Ascending aorta (tissue), 2 donors: ENCODE results near the gene WIPF3. TPM values are rescaled to one million over a fixed set of nuclear protein-coding genes. Genes with fewer than 3 reads are reported as not detected.

Experiments used
- DNase-seq, 2 donors: peaks; one replicate each; pipeline ENCODE4 v3.0.0-alpha.2; 2019; ENCODE audit warnings: low spot score in 2 of 2
- H3K27ac ChIP-seq, 2 donors: fragments of 200-600 bp; sonication (generic); one replicate each; pipeline ENCODE4 v1.5.1; 2016 to 2017; ENCODE audit warnings: mild to moderate bottlenecking in 1 of 2
- H3K27me3 ChIP-seq: fragments of 200-600 bp; sonication (generic); one replicate; pipeline ENCODE4 v1.5.1; 2017
- H3K36me3 ChIP-seq, 2 donors: fragments of 200-600 bp; sonication (generic); one replicate each; pipeline ENCODE4 v1.5.1; 2016
- H3K4me1 ChIP-seq, 2 donors: fragments of 200-600 bp; sonication (generic); one replicate each; pipeline ENCODE4 v1.5.1; 2016 to 2017; ENCODE audit warnings: mild to moderate bottlenecking in 1 of 2
- H3K4me3 ChIP-seq, 2 donors: fragments of 200-600 bp; sonication (generic); one replicate each; pipeline ENCODE4 v1.5.1; 2016 to 2017; ENCODE audit warnings: mild to moderate bottlenecking in 1 of 2
- H3K9me3 ChIP-seq, 2 donors: fragments of 200-600 bp; sonication (generic); one replicate each; pipeline ENCODE4 v1.5.1; 2016
- intact Hi-C: fragments of 100-400 bp; cut with DNase I; formaldehyde crosslinking; loops from one replicate; pipeline ENCODE4 v1.15.1; 2023
- total RNA-seq: library from RNA; depleted of rRNA; stranded (reverse); fragments of >200 nt; gene quantifications from one replicate; pipeline ENCODE4 v1.1.0, GENCODE V29; 2016
- TF ChIP-seq, protein P1 (sequence below), 3 experiments: fragments of 200-600 bp in 2 of 3; fragments of 450-650 bp in 1 of 3; sonication (generic) in 2 of 3; IDR thresholded peaks; one replicate each; pipeline ENCODE4 v1.5.1; 2016 to 2019; ENCODE audit warnings: antibody characterized with exemption in 3 of 3, mild to moderate bottlenecking in 1 of 3, moderate library complexity in 1 of 3

WIPF3 gene
- total RNA-seq, 1 donor from 2014 or later = 4.6 TPM

- Histone ChIP-seq H3K9me3 (no peaks in the 10 kb centered on the region), H3K36me3 (peaks cover 10 to 12% of the 10 kb centered on the region in 2 donors), H3K4me1 (peaks cover 0 to 8% of the 10 kb centered on the region in 2 donors), H3K27me3 (no peaks in the 10 kb centered on the region), H3K4me3 (no peak overlapping the region), H3K27ac (peak overlapping the region in 1 of 2 donors; percentile 16)
- TF ChIP-seq, protein P1, sequence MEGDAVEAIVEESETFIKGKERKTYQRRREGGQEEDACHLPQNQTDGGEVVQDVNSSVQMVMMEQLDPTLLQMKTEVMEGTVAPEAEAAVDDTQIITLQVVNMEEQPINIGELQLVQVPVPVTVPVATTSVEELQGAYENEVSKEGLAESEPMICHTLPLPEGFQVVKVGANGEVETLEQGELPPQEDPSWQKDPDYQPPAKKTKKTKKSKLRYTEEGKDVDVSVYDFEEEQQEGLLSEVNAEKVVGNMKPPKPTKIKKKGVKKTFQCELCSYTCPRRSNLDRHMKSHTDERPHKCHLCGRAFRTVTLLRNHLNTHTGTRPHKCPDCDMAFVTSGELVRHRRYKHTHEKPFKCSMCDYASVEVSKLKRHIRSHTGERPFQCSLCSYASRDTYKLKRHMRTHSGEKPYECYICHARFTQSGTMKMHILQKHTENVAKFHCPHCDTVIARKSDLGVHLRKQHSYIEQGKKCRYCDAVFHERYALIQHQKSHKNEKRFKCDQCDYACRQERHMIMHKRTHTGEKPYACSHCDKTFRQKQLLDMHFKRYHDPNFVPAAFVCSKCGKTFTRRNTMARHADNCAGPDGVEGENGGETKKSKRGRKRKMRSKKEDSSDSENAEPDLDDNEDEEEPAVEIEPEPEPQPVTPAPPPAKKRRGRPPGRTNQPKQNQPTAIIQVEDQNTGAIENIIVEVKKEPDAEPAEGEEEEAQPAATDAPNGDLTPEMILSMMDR (IDR thresholded peaks at IDR 0.05) = no peak
- intact Hi-C loops = no loop called here
- DNase-seq = no peak
Measured at GRCh38 chr7:29915481-29916215, 109.3 kb downstream of the WIPF3 start.

DNA sequence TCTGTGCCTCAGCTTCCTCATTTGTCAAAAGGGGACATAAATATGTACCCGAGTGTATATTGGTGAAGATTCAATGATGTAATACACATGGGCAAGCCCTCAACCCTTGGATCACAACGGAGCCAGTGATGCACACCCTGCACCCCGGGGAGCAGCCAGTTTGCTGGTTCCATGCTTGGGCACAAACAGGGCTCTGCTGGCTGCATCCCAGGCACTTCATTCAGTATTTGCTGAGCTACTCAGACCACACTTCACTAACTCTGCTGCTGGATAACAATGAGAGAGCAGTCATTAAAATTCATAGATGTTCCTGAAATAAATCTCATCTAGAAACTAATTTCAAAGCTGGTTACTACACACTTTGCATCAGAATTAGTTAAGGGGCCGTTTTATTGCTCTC is 111.3 kb downstream of the WIPF3 start:
- intact Hi-C loops = no loop called here
- Histone ChIP-seq H3K9me3 (no peaks in the 10 kb centered on the region), H3K4me1 (peaks cover 0 to 8% of the 10 kb centered on the region in 2 donors), H3K36me3 (peaks cover 18 to 20% of the 10 kb centered on the region in 2 donors), H3K27me3 (no peaks in the 10 kb centered on the region), H3K27ac (no peak overlapping the region), H3K4me3 (no peak overlapping the region)
- TF ChIP-seq, protein P1 (IDR thresholded peaks at IDR 0.05) = no peak
- no peak for DNase-seq

- TF ChIP-seq, protein P1 (IDR thresholded peaks at IDR 0.05) = no peak
- intact Hi-C loops = no loop called here
- H3K4me3 ChIP-seq = no peak overlapping the region
- peaks cover 0 to 8% of the 10 kb centered on the region in 2 donors for H3K4me1 ChIP-seq
- peaks cover 24 to 29% of the 10 kb centered on the region in 2 donors for H3K36me3 ChIP-seq
- no peak overlapping the region for H3K27ac ChIP-seq
- no peaks in the 10 kb centered on the region for H3K27me3 ChIP-seq
- no peaks in the 10 kb centered on the region for H3K9me3 ChIP-seq
- DNase-seq = no peak
Measured at GRCh38 chr7:29918850-29919249, 112.5 kb downstream of the WIPF3 start.

DNA sequence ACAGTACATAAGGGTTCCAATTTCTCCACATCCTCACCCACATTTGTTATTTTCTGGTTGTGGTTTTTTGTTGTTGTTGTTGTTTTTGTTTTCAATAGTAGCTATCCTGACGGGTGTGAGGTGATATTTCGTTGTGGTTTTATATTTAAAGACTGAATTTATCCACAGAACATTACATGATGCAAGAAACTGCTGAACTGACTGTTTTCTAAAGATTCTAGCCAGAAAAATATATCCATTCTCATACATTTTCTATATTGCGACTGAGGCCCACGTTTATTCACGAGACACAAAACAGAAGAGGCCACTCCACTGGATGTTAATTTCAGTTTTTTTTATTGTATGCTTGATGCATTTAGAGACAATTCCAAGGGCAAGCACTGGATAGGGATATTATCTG is 113.5 kb downstream of the WIPF3 start:
- no peak overlapping the region for H3K4me3 ChIP-seq
- intact Hi-C loops = loop anchor here (2.0 to 5.0 kb wide), 2 partner anchors 171 to 282 kb away; no protein-coding TSS in a partner anchor
- no peak overlapping the region for H3K27ac ChIP-seq
- TF ChIP-seq, protein P1 (IDR thresholded peaks at IDR 0.05) = no peak
- peaks cover 29 to 33% of the 10 kb centered on the region in 2 donors for H3K36me3 ChIP-seq
- H3K27me3 ChIP-seq = no peaks in the 10 kb centered on the region
- no peaks in the 10 kb centered on the region for H3K9me3 ChIP-seq
- peaks cover 0 to 8% of the 10 kb centered on the region in 2 donors for H3K4me1 ChIP-seq
- no peak for DNase-seq

- Histone ChIP-seq H3K4me1 (peaks cover 0 to 7% of the 10 kb centered on the region in 2 donors), H3K4me3 (no peak overlapping the region), H3K9me3 (no peaks in the 10 kb centered on the region), H3K27ac (no peak overlapping the region), H3K36me3 (peaks cover 29 to 39% of the 10 kb centered on the region in 2 donors), H3K27me3 (no peaks in the 10 kb centered on the region)
- DNase-seq = no peak
- intact Hi-C loops = loop anchor here (2.0 to 5.0 kb wide), 2 partner anchors 172 to 283 kb away; no protein-coding TSS in a partner anchor
- TF ChIP-seq, protein P1 (IDR thresholded peaks at IDR 0.05) = no peak
Measured at GRCh38 chr7:29920491-29920890, 114.2 kb downstream of the WIPF3 start.
